DMS153 treated with DMSO at 0.1 percent for 48 hours (cell line): ENCODE data around the gene PMM2.
A peak's percentile ranks its signal among the peaks of the same experiment; 100 is the strongest.
"Not testable (repeated sequence)": the region's sequence is repeated elsewhere in the genome, so short reads cannot be mapped to it uniquely, and the experiment has no call there.

ENCODE experiments used
- DNase-seq: peaks from one replicate; lab custom pipeline; 2025; ENCODE audit not compliant: unreplicated experiment; lab: John Stamatoyannopoulos, UW

Gene PMM2

DNA sequence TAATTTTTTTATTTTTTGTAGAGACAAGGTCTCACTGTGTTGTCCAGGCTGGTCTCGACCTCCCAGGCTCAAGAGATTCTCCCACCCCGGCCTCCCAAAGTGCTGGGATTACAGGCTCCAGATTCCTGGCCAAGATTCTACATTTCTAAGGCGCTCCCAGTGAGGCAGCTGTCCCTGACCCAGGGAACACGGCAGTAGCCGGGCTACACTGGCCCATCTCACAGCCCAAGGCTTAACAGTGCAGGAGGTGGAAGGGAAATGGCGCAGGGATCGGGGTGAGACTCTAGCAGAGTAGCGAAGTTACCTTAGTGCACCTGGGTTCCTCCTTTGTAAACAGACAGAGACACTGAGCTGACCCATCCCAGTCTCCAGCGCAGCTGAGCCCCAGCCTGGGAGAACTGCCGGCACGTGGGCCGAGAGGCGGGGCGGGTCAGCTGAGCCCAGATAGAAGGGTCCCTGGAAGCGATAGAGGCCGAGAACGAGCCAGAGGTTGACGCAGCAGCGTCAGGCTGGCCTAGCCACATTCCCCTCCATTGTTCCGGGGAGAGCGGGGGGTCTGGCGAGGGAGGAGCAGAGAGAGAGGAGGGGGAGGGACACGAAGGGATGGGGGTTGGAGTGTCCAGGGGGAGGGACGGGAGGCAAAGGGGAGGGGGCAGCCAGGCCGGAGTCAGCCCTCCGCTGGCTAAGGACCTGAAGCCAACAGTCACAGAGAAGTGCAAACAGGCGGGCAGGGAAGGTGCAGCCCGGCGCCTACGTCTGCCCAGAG lies 68.7 kb downstream of the PMM2 start:
- DNase-seq = no peak

DNA sequence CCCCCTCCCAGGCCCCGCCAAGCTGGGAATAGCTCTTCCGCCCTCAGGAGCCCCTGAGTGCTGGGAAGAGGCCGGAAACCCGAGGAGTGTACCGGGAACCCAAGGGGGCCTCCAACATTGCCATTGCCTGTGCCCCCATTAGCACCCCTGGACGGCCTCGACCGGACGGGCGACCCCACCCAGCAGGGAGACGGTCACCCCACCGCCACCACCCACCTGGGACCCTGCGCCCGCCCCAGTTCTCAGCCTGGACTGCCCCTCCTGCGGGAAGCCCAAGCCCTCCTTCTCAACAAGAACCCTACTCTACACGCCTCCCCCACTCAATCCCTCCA lies 69.2 kb downstream of the PMM2 start:
- no peak for DNase-seq

DNA sequence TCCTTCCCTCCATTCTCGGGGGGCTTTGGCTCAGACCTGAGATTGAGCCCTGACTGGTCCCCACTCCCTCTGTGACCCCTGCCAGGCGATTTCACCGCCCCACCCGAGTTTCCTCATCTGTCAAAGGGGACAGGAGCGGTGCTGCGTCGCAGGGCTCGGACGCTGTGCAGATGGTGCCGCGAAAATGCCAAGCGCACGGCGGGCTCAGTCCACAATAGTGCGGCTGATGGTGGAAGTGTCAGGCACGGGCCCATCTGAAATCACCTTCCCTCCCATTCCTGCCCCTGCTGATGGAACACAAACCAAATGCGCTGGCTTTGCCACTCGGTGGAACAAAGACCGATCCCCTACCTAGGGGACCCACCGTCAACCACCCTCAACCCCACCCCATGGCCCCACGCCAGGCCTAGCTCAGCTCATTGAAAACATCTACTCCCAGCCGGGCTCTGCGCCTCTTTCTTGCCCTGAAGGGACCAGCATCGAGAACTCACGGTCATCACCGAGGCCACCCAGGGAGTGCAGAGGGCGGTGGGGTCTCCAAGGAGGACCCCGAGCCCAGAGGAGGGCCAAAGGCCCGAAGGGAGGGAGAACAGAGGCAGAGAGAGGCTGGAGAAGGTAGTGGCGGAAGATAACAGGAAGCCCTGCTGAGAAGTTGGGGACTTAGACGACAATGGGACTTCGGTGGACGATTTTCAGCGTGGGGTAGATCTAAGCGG lies 69.7 kb downstream of the PMM2 start:
- DNase-seq = no peak

DNA sequence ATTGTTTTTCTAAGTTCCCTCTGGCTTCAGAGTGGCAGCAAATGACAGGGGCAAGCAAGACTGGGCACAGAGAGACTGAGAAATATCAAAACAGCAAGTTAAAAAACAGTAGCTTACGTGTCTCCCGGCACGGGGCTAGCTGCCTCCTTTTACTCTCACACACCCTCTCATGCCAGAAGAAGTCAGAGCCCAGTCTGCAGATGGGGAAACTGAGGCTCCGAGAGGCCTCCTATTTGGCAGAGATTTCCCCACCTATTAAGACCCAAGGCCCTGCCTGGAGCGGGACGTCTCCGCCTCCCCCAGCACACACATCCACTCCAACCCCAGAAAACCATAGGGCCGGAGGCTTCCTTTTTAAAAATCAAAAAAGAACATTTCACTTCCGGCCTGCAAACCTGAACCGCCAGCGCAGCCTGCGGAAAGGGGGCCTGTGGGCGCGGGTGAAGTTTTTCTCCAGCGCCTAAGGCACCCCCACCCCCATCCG lies 70.3 kb downstream of the PMM2 start:
- DNase-seq = no peak

DNA sequence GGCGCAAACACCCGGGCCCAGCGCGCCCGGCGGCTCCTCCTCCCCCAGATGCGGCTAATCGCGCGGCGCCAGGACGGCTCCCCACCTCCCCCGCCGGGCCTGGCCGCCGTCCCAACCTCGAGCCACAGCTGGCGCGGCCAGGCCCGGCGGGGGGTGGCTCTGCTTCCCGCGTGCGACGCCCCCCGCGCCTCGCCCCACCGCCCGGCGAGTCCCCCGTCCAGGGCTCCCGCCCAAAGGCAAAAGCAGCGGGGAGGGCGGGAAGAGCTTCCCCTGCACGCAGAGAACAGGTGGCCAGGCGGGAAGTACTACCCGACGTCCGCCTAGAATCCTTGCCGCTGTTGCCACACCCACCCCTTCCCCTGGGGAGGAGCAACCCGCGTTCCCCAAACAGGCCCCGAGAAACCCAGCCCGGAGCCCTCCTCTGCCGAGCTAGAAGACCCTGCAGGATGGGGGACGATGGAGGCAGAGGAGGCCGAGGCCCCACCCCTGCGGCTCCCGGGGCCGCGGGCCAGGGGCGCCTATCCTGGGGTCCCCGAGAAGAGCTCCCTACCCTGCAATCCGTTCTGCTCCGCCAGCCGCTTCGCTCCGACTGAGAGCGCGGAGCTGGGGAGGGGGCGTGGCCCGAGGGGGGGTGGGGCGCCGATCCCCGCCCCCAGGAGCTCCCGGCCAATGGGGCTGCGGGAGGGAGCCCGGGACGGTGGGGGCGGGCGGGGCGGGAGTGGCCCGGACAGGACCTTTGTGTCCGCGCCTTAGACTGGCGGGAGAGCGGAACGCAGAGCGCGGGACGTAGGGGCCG lies 71.0 kb downstream of the PMM2 start, which contains the start of gene CARHSP1:
TSS of gene CARHSP1 (minus strand) at position 591 of the 796 bp plus-strand sequence. CDS start 9,678 bp downstream, outside the sequence.
- peak; percentile 78 for DNase-seq

DNA sequence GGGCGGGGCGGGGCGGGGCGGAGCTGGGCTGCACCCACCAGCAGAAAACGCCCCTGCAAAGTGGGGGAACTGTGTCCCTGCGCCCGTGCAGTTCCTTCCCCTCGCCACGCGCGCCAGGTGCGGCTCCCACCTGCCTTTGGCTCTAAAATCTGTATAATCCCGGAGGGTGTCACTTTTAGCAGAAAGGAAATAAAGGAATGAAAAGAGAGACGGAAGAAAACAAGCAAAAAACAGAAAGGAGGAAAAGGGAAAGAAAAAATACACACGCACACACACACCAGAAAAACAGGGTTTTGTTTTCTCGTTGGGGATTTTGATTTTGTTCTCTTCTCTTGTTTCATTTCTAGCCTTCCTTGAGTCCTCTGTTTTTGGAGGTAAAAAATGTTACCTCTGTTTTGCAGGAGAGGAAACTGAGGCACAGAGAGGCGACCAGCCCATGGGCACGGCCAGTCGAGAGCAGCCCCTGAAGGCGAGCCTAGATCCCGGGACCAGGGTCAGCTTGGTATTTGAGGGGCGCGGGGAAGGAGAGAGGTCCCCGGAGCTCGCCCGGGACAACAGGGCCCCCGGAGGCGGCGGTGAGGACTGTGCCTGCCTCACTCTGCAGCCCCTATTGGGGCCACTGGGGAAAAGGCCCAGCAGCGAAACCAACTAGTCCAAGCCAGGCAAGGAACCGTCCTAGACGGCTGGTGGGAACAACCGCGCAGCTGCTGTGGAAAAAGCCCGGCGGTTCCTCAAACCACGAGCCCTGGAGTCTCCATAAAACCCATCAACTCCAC lies 71.8 kb downstream of the PMM2 start:
- DNase-seq = no peak

DNA sequence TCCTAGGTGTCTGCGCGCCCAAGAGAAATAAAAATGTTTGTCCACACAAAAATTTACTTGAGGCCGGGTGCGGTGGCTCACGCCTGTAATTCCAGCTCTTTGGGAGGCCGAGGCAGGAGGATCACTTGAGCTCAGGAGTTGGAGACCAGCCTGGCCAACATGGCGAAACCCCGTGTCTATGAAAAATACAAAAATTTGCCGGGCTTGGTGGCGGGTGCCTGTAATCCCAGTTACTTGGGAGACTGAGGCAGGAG lies 72.3 kb downstream of the PMM2 start:
- not testable (repeated sequence) for DNase-seq

DNA sequence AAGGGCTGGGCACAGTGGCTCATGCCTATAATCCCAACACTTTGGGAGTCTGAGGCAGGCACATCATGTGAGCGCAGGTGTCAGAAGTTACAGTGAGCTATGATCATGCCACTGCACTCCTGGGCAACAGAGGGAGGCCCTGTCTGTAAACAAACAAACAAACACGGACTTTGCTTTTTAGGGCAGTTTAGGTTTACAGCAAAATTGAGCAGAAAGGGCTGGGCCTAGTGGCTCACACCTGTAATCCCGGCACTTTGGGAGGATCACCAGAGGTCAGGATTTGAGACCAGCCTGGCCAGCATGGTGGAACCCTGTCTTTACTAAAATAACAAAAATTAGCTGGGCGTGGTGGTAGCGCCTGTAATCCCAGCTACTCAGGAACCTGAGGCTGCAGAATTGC lies 74.4 kb downstream of the PMM2 start:
- no peak for DNase-seq

DNA sequence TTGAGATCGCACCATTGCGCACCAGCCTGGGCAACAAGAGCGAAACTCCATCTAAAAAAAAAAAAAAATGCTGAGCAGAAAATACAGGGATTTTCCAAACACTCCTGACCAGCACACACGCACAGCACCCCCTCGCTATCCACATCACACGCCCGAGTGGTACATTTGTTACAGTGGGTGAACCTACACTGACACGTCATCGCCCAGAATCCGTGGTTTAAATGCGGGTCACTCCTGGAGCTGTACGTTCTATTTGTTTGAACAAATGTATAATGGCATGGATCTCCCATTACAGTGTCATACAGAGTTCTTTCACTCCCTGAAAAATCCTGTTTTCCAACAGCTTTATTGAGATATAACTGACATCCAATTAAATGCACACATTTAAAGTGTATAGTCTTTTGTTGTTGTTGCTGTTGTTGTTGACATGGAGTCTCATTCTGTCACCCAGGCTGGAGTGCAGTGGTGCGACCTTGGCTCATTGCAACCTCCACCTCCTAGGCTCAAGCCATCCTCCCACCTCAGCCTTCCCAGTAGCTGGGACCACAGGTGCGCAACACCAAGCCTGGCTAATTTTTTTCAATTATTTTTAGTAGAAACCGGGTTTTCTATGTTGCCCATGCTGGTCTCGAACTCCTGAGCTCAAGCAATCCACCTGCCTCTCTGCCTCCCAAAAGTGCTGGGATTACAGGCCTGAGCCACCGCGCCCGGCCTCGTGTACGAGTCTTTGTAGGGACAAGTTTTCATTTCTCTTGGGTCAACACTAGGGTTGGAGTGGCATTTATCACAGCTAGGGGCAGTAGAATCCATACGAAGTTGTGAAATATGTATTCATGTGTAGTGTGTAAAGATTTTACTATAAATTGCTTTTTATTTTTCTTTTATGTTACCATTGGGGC lies 75.6 kb downstream of the PMM2 start:
- DNase-seq = no peak

DNA sequence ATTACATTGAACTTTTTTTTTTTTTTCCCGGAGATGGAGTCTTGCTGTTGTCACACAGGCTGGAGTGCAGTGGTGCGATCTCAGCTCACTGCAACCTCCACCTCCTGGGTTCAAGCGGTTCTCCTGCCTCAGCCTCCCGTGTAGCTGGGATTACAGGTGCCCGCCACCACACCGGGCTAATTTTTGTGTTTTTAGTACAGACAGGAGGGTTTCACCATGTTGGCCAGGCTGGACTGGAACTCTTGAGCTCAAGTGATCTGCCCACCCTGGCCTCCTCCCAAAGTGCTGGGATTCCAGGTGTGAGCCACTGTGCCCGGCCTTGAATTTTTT lies 76.2 kb downstream of the PMM2 start:
- not testable (repeated sequence) for DNase-seq

DNA sequence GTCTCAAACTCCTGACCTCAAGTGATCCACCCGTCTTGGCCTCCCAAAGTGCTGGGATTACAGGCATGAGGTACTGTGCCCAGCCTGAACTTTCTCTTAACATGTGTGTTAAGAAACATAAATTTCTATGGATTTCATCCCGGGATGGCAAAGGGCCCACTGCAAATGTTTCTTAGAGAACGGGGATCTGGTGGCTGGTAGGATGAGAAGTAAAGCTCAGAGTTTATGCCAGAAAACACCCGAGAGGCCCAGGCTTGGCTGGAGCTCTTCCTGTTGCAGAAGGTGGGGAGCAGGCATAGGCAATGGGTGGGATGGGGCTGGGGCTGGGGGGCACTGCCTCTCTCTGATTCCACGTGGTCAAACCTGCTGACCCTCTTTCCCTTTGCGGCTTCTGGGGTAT lies 76.7 kb downstream of the PMM2 start:
- DNase-seq = no peak

DNA sequence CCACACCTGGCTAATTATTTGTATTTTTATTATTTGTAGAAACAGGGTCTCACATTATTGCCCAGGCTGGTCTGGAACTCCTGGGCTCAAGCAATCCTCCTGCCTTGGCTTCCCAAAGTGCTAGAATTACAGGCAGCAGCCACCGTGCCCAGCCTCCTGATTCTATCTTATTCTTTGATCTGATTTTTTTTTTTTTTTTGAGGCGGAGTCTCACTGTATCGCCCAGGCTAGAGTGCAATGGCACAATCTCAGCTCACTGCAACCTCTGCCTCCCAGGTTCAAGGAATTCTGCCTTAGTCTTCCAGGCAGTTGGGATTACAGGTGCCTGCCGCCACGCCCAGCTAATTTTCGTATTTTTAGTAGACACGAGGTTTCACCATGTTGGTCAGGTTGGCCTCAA lies 77.7 kb downstream of the PMM2 start:
- not testable (repeated sequence) for DNase-seq

DNA sequence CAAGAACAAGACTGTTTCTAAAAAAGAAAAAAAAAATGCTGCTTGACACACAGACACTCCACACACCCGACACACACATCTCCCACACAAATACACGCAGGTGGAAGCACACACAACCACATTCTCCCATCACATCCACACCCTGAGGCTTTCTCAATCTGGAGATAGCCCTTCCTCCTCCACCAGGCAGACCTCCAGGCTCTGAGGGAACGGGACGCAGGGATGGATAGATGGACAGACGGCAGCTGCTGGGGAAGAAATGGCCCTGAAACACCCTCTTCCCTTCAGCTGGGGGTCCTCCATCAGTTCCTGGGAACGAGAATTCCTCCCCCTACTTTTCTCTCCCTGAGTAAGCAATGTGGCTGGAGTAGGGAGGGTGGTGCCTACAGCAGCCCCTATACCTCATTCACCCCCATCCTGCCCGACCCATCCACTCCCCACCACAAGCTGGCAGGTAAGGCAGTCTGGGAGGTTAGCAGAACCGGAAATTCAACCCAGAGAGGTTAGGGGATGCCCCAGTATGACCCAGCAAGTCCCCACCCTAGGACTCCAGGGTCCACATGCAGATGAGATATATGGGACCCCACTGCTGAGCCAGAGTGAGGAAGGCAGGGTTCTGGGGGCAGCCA lies 80.4 kb downstream of the PMM2 start:
- no peak for DNase-seq

DNA sequence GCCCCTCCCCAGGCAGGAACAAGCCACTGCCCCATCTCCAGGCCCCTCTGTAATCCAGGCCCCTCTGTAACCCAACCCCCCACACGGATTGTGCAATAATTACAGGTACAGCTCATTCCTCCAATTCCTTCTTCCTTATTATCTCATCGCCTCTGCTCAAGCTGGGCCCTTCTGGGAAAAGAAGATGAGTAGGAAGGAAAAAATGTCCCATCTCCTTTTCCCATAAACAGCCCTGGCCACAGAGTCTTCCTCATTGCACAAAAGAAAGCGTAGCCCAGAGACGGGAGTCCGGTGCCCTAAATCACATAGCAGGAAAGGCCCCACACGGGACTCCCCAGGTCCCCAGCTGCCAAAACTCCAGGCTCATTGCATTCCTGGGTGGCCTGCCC lies 80.9 kb downstream of the PMM2 start:
- DNase-seq = no peak

DNA sequence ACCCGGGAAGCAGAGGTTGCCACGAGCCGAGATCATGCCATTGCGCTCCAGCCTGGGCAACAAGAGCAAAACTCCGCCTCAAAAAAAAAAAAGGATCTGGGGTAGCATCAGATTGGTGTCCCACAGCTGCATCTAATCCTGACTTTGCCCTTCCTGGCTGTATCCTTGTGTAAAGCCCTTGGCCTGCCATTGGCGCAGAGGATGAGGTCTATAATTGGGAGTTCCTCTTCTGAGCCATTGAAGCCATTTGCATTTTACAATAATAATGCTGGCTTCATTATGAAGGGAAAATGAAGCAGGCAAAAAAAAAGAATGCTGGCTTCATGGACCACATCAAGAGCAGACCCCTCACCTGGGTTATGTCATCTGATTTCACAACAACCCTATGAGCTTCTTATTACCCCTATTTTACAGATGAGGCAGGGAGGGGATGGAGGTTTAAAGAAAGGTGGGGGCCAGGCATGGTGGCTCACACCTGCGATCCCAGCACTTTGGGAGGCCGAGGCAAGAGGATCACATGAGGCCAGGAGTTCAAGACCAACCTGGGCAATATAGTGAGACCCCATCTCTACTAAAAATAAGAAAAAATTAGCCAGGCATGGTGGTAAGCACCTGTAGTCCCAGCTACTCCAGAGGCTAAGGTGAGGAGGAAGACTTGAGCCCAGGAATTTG lies 83.3 kb downstream of the PMM2 start:
- DNase-seq = no peak

DNA sequence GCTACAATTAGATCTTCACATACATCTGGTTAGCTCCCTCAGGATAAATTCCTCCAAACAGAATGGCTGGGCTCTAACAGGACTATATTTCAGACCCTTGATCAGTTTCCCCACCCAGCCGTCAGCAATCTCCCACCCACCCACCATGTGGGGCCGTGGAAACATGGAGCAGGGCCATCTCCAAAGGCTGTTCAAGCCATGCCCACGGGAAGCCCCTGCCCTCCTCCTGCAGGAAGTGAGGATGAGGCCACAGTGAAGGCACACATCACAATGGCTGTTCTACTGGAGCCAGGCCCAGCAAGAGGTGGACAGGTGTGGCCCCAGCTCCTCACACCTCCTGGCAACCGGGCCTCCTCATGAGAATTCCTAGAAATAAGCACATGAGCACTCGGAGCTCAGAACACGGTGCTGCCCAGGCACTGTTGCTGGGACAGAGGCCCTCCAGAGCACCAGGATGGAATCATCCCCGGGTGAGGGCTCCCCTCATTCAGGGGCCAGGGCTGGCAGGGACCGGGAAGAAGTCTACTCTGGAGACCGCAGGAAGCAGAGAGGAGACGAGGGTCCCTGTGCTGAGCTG lies 84.5 kb downstream of the PMM2 start, which contains the start of gene LITAFD:
TSS of gene LITAFD (plus strand) at position 311 of the 577 bp plus-strand sequence. CDS start 2,005 bp downstream, outside the sequence.
- DNase-seq = no peak

DNA sequence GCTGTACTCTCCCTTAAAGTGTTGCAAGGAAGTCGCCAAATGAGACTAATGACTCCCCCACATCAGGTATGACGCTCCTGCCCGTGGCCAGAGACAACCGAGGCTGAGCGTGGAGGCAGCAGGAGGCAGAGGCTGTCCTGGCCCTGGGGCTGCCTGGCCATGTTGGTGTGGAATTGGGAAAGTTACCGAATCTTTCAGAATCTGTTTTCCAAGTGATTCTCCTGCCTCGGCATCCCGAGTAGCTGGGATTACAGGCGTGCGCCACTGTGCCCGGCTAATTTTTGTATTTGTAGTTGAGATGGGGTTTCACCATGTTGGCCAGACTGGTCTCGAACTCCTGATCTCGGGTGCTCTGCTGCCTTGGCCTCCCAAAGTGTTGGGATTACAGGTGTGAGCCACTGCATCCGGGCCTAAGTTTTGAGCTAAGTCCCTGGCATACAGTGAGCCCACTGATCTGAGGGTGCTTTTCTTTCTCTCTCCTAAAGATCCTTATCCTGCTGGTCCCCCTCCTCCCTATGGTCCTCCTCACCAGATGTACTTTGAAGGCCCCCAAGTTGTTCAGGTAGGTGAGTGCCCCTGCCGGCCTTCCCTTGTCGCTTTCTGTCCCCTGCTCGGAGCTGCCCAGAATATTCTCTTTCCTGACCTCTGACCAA lies 85.2 kb downstream of the PMM2 start:
- DNase-seq = no peak
